Measurements from ENCODE around the gene RBMS1.
A peak's percentile ranks its signal among the peaks of the same experiment; 100 is the strongest.

The RBMS1 gene

DNA sequence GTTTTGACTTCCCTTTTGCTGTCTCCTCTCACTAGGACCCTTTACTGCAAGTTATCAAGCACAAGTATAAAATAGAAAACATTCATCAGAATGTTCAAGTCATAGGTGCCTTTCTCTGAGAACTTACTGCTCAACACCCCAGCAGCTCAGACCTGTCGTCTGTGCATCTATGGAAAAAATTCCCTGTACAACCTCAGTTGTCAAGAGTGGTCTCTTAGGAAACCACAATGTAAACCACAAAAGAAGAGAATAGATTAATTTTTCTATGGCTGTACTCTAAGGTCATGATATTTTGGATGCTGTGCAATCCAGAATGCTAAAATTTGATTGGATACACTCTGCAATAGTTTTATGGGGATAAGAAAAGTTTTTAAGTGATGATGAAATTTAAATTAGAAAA is 84.1 kb downstream of the RBMS1 start:
- DNase-seq (ENCODE audit: low read depth in 2 of 2), result no peak

DNA sequence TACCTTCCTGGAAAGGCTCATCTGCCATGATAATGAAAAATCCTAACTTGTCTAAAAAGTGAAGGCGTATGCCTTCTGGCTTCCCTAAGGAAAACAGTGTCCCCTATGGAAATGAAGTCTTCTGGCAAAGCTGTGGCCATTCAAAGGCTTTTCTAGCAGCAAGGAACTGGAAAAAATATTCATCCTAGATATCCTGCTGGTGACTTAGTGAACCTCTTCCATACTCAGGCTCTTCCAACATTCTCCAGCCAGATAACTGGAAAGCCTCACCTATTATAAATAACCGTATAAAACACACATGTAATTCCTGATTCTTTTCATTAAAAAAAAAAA is 84.7 kb downstream of the RBMS1 start:
- no peak for DNase-seq (ENCODE audit: low read depth in 2 of 2)

DNA sequence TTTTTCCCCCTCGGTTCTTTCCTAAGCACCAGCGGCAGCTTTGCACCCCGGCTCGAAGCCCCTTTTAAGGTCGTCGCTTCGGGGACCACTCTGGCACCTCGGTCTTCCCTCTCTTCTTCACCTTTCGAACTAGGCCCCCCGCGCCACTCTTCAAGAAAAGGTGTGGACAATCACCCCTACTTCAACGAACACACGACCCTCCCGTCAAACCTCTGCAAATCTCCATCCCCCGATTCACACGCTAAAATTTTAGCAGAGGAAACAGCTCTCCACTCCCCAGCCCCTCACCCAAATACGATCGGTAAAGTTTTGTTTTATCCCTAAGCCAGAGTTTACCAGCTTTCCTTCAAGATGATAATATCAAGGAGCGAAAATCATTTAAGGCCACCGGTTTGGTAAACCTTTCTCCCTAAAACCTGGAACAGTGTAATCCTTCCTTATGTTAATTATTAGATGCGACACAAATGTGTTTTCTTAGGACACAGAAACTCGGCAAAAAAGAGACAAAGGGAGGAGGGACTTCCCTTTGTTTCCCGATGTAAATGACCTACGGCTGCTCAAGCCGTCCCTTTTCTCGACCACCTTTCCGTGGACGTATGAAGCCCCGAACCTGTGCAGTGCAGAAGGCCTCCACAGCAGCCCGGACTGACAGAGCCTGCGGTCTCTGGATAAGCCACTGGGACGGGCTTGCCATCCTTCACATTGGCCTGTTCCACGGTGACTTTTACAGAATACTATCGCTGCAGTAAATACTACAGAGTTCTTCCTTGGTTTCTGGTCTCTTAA is 85.2 kb downstream of the RBMS1 start:
- no peak for DNase-seq (ENCODE audit: low read depth in 2 of 2)

DNA sequence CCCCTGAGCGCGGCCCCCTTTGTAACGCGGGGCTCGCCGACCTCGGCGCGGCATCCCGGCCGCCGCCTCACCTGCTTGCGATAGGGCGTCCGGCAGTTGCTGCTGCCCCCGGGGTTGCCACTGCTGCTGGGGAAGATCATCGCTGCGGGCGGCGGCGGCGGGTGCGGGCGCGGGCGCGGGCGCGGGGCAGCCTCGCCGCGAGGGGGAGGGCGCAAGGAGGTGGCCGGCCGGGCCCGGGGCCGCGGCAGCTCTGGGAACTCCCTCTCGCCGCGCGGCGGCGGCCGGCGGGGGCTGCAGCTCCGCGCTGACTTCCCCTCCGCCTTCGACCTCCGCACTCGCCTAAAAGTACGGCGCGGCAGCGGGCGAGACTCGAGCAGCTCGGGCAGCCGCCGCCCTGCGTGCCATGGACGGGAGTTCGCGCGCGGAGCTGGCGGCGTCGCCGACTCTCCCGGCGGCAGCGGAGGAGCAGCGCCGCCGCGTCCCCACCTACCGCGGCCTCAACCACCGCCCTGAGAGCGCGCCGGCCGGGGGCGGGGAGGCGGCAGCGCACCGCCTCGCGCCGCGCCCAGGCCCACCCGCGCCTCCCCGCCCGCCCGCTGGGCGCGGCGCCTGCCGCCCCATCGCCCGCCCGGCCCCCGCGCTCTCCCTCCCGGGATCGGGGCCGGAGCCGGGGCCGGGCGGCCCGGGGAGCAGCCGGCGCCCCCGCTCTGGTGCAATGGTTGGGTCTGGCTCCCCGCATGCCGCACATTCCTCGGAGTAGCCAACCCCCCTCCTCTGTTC is 86.0 kb downstream of the RBMS1 start:
- DNase-seq (ENCODE audit: low read depth in 2 of 2), result no peak

DNA sequence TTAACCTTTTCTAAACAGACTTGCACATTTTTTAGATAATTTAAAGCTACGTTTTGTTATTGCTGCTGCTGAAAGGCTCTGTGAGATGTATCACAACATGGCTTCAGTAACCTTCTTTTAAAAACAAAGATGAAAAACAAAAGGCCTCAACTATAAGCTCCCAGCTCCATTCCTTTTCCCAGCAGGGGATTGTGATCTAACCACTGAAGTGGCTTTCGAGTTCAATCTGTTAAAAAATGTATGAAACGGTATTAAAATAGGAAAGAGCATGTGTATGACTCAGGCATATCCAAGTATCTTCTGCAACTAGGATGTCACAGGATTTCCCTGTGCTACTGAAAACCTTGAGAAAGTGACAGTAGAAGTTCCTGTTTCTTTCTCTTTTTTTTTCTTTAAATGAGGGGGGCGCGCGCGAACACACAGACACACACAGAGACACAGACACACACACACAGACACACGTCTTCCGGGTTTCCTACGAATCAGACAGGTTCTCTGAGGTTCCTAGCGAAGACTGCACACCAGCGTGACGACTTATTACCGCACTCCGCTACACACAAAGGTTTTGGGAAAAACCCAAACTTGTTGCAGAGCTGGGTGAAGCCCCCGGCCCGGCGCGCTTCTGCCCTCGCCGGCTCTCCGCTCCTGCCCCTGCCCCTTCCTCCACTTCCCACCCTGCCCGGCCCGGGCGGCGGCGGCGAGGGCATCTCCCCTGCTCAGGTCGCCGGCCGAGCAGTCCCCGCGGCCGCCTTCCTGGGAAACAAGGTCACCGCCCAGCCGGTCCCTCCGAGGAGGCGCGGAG is 86.8 kb downstream of the RBMS1 start:
- peak; percentile 37 to 58 for DNase-seq (ENCODE audit: low read depth in 2 of 2)

DNA sequence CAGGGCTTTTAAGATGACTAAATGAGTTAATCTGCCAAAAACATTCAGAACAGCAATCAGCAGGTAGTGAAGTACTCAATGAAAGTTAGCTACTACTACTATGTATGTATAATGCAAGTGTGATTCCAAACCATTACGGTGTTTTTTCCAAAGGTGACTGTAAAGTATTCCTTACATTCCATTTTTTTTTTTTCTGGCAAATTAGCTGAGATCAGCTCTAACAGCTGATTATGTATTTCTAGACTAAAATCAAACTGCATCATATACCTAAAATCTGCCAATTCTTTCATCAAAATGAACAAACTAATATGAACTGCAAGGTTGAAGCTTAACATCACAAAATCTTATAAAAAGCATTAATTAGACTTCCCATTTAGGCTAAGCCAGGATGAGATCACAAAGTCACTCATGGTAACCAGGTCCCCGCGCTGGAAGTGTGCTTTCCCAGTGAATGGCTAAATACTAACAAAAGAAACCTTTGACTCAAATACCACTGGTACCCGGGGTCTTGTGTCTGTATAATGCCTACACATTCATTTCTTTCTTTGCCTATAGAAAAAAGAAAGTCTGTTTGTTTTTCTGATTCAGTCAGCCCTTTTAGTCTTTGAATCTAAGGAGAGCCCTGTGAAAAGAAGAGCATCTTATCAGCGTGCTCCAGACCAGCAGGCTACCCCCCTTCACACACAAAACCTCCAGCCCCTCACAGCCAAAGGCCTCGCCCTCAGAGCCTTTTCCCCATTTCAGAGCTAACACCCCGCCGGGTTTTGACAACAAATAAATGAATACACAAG is 88.3 kb downstream of the RBMS1 start:
- no peak for DNase-seq (ENCODE audit: low read depth in 2 of 2)

DNA sequence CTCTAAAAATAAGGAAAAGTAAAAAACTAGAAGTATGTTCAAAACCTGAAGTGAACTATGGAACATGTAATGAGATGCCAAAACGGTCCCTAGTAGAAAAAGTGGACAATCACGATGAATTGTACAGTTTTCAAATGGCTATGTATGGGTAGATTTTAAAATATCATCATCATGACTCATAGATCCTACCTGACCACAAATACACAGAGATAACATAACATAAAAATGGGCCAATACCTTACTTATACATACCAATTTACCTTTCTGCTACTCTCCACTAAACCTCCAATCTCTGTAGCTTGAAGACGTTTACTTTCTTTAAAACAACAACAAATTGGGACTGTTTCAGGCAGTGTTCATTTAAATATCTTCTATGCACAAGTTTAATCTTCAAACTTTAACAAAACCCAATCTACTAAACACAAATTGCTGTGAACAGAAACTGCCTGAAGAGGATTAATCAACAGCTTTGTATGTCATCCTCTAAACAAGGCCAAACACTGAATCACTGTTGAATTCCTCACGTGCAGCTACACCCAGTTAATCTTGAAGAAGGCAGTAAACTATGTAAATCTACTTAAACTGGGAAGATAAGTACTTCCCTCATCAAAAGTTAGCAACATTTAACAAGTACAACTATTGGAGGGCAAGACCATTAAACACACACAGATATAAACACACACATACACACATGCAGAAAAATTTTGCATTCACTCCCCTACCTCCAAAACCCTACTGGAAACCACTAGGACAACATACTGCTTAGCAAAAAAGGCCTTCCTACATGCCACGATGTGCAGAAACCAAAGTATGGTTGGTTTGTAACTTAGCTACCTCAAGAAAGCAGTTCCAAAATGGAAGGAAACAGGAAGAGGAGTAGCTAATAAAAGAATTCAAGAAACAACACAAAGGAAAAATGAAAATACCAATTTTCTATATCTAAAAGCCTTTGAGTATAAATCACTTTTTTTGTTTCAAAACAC is 90.3 kb downstream of the RBMS1 start:
- no peak for DNase-seq (ENCODE audit: low read depth in 2 of 2)

DNA sequence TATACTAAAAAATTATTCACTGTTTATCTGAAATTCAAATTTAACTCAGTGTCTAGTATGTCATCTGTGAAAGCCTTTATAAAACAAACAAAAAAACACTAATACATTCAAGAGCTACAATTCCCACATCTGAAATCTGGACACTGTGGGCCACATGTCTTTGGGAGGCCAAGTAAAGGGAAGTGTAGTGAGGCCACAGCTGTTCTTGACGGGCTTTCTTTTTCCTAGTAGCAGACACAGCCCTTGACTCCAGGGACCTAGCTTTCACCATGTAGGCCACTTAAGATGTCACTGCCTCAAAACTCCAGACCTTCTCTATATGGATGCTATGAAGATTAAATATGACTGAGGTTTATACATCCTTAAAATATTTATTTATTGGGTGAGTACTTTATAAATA is 91.1 kb downstream of the RBMS1 start:
- no peak for DNase-seq (ENCODE audit: low read depth in 2 of 2)

DNA sequence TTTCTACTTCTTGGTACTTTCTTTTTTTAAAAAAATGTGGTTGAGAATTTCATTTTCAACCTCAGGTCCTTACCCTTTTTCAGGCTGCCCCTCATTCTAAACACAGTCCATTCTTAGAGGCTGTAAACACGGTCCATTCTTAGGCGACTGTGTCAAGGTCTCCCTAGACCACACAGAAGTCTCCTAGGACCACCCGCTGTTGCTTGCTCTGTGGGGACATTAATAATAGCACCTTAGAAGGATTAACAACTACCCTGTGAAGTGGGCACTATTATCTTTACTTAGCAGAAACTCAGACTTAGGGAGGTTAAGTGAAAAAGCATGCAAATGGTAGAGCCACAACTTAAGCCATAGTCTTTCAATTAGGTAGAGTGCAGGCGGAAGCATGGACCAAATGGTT is 91.7 kb downstream of the RBMS1 start:
- DNase-seq (ENCODE audit: low read depth in 2 of 2), result no peak

DNA sequence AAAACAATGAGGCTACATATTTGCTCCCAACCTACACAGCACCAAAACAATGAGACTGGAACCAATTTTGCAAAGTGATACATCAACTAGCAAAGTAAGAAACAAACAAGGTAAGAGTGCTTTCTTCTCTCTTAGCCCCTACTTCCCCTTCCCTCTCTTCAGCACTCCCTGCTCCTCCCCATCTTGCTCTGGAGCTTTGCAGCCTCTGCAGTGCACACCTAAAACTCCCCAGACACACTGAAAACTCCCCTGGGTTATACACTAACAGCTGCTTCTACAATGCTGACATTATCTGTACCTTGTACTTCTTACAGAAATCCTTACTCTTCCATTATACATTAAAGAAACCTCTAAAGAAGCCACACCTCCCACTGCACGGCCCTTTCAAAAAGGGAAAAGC is 93.7 kb downstream of the RBMS1 start:
- no peak for DNase-seq (ENCODE audit: low read depth in 2 of 2)

DNA sequence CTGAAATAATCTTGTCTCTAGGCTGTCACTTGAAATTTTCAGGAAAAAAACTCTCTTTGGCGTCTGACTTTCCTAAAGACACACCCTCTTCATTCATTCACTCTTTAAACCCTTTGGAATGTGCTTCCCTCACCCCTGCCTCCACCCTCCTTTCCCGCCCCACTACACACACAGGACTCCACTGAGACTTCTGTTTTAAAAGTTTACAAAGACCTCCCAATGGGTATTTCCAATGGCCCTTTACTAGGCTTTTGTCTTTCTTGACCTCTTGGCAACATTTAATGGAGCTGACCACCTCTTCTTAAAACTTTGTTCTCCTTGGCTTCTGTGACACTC is 96.1 kb downstream of the RBMS1 start:
- no peak for DNase-seq (ENCODE audit: low read depth in 2 of 2)

DNA sequence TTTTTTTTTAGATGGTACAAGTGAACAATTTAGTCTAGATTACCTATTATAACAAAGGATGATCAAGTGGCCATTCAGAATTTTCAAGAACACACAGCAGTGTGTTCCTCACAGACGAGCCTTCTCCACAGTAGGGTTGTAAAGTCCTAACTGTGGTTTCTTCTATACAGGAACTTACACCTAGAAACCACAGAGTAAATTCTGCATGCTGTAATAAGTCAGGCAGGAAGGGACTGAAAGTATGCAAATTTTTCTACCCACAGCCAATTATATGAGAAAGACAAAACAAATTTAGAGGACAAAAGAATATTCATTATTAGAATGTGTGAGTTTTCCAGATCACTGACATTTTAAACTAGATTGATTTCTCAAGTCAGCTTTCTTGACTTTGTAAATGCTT is 99.5 kb downstream of the RBMS1 start:
- no peak for DNase-seq (ENCODE audit: low read depth in 2 of 2)

DNA sequence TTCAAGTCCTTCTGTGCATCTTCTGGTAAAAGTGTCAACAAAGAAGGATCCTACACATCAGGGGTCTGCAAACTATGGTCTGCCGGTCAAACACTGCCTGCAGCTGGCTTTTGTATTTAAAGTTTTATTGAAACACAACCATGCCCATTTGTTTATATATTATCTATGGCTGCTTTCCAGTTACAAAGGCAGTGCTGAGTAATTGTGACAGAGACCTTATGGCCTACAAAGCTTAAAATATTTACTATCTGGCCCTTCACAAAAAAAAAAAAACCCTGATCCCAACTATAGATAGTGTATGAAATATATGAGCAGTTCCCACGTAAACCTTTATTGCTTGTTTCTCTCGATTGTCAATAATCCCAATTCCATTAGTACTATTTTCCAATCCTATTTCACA is 101.4 kb downstream of the RBMS1 start:
- DNase-seq (ENCODE audit: low read depth in 2 of 2), result no peak

DNA sequence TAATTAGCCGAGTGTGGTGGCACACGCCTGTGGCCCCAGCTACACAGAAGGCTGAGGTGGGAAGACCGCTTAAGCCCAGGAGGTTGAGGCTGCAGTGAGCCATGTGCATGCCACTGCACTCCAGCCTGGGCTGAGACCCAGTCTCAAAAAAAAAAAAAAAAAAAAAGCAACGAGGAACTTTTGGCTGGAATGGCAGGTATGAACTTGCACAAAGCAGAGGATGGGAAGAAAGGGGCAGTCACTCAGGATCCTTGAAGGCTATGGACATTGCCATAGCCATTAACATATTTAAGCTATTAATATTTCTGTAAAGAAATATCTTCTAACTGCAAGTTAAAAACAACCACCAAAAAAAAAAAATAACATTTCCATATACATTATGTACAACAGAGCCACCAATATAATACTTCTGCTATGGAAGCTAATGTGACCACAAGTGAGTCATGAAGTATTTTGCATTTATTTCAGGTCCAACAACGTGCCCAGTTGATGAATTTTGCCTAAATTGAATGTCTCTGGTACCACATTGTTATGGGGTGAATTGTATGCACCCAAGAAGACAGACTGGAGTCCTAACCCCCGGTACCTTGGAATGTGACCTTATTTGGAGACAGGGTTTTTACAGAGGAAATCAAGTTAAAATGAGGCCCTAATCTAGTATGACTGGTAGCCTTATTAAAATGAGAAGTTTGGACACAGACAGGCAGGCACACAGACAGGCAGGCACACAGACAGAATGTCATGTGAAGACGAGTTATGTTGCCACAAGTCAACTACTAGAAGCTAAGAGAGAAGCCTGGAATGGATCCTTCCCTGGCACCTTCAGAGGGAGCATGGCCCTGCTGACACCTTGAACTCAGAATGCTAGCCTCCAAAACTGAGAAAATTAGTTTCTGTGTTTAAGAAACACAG is 102.8 kb downstream of the RBMS1 start:
- DNase-seq (ENCODE audit: low read depth in 2 of 2), result no peak

DNA sequence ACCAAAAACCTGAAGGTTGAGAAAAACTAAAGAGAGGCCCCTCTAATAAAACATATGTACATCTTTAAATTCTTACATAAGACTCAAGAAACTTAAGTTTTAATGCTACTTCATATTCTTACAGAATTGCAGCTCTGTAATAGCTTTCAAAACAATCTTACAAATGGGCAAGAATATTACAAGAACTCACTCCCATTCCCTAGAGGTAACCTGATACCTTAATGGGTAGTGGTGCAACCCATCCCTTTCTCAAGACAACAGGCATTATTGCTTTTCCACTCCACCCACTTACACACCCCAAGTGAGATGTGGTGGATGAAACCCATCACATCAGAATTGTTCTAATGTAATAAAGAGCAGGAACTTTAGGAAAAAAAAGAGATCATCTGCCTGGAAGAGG is 103.7 kb downstream of the RBMS1 start:
- DNase-seq (ENCODE audit: low read depth in 2 of 2), result no peak

DNA sequence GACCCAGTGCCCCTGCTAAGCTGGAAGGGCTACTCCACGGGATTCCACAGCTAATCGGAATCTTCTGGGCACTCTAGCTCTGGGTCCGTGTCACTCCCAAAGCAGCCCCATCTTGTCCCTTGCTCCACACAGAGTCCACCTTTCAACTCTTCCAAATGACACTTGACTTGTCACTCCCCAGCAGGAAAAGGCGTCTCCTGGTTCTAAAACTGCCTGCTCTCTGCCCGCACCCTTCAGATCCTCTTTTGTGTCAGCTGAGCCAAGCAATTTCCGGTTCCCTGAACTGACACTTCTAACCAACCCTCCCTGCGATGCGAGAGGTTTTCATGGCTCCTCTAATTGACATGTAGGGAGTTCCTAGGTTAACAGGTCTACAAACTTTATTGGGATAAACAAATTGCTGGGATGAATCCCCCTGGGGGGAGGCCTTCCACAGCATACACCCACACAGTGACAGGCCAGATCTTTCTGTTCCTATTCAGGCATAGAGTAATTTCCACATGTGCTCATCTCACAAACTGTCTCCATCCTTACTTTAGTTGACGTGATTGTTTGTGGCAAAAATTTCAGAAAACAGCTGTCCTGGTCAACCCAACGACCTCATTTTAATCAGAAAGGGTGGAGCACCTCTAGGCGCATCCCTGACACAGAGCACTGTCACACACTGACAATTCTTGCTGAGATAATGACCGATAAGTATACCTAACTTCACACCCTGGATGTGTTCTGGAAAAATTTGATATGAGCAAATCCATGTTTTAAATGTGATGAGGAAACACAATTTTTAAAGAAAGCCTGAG is 104.9 kb downstream of the RBMS1 start:
- peak in 1 of 2 experiments; percentile 6 for DNase-seq (ENCODE audit: low read depth in 2 of 2)

DNA sequence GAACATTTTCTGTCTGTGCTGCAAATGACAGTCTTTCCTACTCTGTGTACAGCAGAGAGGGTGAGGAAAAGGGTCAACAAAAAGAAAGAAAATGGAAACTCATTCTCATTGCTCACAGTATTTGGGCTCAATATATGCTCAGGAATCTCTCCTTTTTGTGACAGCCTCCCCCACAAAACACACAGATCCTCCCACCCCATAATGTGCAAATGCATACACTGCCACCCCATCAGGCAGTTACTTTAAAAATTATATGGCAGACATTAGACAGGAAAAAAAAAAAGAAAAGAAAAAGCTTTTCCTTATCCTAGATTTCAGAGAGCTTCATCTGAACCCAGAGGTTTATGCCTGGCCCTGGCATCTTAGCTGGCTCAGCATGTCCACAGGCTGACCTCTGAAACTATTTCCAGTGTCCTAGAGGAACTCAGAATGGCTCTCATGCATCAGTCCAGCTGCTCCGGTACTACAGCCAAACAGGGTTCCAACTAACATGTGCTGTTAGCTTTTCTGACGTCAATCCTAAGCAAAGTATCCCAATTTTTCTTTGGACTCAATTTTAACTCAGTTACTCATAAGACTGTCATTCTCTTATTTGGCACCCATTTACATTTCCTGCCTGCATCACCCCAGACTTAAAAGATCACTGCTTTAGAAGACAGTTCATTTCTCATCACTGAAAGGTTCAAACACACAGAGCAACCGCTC is 105.9 kb downstream of the RBMS1 start:
- DNase-seq (ENCODE audit: low read depth in 2 of 2), result no peak

DNA sequence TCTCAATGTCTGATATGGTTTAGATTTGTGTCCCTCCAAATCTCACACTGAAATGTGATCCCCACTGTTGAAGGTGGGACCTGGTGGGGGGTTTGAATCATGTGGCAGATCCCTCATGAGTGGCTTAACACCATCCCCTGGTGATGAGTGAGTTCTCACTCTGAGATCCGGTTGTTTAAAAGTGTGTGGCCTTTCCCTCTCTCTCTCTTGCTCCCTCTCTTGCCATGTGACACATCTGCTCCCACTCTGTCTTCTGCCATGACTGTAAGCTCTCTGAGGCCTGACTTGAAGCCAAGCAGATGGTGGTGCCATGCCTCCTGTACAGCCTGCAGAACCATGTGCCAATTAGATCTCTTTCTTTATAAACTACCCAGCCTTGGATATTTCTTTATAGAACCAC is 108.8 kb downstream of the RBMS1 start:
- no peak for DNase-seq (ENCODE audit: low read depth in 2 of 2)
